Fibroblast of skin of right quadriceps (primary cell): ENCODE measurements around the gene PXMP2.
"Not testable (repeated sequence)": the region's sequence is repeated elsewhere in the genome, so short reads cannot be mapped to it uniquely, and the experiment has no call there.

ENCODE experiments used
- DNase-seq: peaks from one replicate; pipeline ENCODE4 v3.0.0-alpha.2; 2013

Gene PXMP2

DNA sequence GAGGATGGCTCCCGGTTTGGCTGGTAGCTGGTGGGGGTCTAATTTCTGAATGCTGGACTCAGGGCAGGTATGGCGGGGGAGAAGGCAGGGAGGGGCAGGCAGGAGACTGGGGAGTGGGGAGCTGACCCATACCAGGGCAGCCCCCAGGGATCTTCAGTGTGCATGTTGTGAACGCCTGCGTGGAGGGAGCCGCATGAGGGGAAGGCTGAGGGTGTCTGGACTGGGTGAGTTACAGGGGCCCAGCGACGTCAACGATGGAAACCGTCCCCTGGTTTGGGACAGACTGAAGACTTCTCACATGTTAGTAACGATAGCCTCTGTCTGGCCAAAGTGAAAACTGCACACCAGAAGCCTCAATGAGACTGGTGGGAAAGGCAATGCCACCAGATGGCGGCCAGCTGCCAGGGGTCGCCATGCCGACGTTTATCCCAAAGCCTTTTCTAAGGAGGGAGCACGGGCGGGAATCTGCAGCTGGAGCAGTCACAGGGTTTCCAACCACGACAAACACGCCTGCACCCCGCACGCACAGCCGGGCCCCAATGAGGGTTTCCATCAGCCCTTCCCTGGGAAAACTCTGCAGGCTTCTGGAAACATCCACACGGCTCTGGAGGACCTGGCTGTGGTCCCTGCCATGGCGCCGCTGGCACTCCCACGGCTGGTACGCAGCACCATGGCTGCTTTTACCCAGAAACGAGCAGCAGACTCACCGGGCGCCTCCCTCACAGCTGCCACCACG lies 37.3 kb downstream of the PXMP2 start:
- peak; percentile 32 for DNase-seq

DNA sequence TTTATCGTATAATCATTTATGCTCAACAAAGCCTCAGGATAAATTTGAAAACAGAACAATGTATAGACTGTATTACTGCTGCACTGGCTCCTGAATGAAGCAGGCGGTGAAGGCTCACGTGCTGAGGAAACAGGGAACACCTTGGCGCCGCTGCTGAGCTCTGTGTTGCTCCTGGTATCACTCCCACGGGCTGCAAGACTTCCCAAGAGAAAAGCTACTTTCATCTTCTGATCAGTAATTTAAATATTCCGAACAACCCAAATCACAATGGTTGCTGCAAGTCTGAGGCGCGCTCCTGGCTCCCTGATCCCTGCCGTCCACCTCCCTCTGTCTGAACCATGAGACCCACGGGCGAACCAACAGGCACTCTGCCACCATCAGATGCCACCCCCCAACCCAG lies 39.0 kb downstream of the PXMP2 start:
- DNase-seq: no peak

DNA sequence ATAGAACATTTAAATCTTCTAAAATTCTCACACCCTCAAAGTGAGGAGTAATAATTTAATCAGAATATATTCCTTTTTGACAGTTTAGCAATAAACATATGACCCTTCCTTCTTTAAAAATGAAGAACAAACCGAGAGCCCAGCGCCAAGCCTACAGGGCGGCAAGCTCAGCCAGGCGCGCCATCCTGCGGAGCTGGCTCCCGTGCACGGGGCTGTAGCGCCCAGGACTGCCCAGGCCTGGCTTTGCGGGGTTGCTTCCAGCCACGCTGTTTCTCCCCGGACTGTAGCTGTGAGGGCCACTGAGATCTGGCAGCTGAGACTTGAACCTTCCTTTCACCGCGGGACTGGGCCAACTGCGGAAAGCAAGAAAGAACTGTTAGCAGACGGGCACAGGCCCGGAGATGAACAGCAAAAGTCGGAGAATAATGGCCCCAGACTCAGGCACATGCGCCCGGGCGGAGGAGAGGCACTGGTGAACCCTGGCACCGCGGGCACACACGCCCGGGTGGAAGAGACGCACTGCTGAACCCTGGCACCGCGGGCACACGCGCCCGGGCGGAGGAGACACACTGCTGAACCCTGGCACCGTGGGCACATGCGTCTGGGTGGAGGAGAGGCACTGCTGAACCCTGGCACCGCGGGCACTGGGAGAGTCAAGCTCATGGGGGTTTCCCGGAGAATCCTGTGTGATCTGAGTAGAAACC lies 39.9 kb downstream of the PXMP2 start:
- DNase-seq: no peak

DNA sequence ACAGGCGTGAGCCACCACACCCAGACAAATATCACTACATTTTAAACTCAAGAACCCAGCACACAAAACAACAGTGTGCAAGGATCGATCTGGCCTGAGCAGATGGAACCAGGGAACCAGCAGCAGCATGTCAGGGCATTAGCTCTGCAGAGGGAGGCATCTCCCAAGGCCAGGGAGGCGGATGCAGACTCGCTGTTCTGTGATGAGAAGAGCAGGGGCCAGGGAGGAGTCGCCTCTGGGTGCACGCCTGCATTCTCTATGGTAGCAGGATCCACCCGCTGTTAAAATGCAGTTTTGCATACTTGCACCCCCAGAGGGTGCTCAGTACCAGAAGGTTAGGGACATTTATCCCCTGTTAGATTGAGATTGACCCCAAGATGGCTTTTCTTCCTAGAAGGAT lies 41.1 kb downstream of the PXMP2 start:
- no peak for DNase-seq

DNA sequence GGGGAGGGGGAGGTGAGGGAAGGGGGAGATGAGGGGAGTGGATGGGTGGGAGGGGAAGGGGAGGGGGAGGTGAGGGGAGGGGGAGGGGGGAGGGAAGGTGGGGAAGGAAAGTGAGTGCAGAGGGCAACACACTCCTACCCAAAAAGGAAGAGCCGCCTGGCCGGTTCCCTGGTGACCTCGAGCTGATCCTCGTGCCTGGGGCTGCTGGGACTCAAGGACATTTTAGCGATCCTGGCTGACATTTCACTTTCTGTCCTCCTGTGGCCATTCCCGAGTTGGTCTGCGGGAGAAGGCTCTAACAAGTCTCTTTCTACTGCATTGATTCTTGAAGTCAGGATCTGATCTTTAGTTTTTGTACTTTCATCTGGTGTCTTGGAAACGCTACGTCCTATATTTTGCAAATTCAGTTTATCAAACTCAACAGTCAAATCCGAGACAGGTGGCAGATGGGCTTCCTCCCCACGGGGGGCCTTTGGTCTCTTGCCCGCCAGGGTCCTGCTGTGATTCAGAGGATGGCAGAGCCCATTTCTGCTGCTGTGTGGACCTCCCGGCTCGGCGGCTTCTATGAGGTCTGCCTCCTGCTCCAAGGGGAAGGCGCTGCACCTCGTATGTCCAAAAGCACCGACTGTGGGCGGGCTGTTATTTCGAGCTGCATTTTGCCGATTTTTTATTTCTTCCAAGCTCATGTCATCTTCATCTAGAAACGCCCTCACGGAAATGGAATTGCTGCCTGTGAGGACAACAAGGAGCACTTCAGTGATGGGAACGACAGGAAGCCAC lies 42.3 kb downstream of the PXMP2 start:
- DNase-seq: no peak

DNA sequence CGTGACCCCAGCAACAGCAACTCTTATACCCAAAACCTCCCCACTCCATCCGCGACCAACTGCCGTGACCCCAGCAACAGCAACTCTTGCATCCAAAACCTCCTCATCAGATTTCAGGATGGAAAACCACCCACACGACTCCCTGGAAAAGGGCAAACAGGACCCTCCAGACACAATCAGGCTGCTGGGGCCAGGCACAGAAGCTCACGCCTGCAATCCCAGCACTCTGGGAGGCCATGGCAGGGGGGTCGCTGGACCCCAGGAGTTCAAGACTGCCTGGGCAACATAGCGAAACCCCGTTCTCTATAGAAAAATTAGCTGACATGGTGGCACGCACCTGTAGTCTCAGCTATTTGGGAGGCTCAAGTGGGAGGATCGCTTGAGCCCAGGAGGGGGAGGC lies 43.0 kb downstream of the PXMP2 start:
- no peak for DNase-seq

DNA sequence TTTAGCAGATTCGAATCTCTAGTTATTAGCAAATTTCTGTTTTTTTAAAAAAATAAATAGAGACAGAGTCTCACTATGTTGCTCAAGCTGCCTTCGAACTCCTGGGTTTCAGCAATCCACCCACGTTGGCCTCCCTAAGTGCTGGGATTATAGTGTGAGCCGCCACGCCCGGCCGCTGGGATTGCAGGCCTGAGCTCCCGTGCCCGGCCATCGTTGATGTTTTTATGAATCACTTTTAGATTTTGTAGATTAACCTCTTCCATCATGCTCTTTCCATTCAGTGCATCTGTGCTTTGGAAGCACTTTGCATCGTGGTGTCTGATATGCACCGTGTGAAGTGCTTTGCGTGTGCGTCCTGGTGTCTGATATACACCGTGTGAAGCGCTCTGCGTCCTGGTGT lies 44.2 kb downstream of the PXMP2 start:
- no peak for DNase-seq

DNA sequence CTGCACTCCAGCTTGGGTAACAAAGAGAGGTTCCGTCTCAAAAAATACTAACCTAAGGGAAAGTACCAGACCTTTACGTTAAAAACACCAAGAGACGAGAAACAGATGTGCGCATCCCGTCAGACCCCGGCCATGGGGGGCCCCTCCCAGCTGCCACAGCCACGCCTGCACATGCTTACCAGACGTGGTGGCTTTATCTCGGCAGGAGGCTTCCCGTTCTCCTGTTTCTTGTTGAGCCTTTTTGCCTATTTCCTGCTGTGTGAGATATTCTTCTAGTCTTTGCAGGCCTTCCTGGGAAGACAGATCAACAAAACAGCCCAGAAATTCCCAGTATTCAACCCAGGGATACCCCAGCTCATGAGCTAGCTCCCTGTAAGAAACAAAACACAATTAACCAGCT lies 46.8 kb downstream of the PXMP2 start:
- peak; percentile 79 for DNase-seq

DNA sequence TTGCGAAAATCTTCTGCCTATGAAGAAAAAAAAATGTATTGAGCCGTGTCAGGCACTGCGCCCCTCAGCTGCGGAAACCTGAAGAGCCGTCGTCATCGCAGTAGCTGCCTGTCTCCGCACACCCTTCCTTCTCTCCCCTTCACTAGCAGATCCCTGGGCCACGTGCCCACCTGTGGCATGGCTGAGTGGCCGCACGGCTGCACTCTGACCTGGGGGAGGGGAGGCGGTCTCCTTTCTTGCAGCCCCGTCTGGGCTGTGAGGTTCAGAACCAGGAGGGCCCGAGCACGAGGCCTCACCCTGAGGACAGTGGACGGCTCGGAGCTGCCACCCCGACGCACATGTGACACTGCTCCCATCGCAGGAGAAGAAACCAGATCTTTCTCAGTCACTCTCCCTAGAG lies 48.1 kb downstream of the PXMP2 start:
- no peak for DNase-seq

DNA sequence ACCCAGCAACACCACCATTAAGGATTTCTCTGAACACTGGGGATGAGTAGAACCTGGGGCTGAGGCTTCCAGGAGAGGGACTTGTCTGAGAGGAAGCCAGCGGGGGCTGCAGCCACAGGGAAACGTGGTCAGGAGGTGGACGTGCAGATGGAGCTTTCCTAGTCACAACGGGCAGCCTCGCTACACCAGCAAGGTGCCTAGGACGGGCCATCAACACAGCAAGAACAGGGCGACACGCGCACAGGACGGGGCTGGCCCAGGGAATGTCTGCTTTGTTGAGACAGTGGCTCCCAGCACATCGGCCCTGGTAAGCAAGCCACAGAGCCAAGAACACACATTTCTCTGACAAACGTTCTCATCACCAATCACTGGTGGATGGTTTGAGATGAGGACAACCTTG lies 49.0 kb downstream of the PXMP2 start:
- no peak for DNase-seq

DNA sequence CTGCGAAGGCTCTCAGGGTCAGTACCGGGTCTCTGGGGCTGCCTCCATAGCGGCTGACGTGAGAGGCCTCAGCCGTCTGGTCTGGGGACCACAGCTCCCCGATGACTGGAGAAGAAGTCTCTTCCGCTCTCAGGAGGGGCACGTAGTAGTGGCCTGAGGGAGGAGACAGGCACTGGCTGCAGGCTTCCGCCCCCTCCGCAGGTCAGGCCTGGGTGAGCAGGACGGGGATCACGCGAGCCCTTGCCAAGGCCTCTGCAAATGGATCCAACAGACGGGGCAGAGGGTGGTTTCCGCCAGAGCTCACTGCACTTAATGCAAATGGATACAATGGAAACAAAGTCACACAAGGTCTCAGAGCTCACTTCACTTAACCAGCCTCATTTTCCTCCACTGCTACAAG lies 49.5 kb downstream of the PXMP2 start:
- no peak for DNase-seq

DNA sequence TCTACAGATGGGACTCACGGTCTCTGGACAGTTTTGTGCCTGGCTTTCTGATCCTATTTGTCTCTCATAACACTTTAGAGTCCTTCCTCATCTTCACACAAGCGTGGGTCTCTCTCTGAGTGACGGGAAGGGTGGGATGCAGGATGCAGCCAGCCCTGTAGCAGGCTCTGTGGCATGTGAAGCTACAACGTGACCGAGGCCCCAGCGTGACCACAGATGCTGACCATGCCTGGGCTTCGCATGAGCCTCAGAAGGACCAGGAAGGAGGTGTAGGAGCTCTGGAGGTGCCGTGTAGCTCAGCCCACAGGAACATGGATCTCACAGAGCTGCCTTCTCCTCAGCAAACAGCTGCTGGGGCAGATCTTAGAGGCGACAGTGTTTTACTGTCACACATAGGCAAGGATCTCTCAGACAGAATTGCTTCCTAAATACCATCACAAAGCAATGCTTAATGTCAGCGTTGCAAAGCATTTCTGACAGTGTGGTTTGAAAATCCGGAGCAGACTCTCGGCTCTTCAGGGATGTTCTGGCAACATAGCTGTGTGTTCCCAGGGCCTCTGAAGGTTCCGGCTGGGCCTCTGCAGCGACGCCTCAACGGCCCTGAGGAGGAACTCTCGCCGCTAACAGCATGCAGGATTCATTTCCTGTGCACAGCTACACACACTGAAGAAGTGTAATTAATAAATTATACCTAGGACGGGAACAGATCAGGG lies 52.4 kb downstream of the PXMP2 start:
- no peak for DNase-seq

DNA sequence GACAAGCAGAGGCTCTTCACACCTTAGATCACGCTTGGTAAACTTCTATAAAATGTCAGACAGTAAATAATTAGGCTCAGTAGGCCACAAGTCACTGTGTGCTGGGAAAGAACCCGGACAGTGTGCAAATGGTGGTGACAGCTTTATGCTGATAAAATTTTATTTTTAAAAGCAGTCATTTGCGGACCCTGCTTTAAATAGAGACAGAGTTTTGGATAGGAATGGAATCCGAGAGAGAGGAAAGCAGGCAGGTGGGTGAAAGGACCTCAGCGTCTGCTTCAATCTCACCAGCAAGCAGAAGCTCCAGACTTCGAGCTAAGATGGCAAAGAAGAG lies 52.9 kb downstream of the PXMP2 start:
- DNase-seq: no peak

DNA sequence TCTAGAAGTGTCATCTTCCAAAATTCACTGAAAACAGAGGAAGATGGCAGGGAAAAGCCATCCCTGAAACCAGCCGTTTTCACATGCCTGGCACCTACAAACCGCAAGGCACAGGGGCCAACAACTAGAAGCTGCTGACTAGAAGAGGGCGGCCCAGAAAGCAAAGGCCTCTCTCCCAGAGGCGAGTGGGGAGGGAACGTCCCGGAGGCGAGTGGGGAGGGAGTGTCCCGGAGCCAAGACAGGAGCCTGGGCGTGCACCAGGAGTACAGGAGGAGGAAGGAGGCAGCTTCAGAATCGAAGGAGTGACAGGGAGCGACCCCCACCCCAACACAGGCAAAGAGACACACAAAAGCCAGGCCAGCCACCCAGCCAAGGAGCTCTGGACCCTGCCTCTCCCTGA lies 53.3 kb downstream of the PXMP2 start:
- DNase-seq: no peak

DNA sequence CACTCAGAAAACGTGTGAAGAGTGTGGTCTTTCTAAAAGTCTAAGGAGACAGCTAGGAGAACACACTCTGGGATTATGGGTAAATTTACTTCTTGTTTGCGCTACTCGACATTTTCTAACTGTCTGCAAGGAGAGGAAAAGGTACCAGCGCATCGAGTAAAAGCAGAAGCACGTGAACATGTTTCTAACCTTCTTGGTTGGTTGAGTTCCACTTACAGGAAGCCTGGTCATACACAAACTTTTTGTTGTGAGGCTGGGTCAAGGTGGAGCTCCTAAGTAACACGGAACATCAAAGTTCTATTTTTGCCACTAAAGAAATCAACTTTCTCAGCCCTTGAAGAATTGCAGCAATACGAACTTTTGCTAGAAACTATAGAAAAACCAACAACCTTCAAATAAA lies 54.2 kb downstream of the PXMP2 start:
- DNase-seq: no peak

DNA sequence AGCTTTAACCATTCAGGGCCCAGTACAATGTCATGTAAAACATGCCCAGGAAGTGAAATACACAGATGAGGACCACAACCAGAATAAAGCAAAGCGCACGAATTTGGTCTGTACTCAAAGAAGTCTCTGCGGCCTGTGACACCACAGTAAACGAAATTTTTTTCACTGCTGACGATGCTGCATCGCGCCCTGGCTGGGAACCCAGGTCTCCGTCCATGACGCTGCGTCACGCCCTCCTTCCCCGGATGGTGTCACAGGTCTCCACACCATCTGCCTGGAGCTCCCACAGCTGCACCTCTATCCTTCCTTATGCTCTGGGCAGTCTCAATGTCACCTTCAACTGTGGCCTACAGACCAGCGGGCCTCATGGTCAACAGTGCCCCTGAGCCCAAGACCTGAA lies 56.4 kb downstream of the PXMP2 start:
- DNase-seq: no peak

DNA sequence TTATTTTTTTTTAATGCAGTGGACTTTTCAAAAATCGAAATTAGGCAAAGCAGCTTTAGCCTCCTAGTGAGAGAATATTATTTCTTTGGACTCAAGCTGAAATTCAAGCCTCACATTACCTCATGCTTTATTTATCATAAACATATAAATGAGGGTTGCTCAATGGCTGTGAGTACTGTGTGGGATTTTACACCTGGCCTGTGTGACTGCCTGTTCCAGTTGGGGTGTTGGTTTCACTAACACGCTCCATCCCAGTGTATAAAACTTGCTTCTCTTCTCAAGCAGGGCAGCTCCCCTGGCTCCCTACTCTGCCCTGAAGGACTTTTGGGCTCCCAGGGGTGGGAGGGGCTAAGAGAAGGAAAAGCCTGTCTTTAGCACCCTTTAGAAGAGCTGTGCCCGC lies 59.2 kb downstream of the PXMP2 start:
- DNase-seq: no peak

DNA sequence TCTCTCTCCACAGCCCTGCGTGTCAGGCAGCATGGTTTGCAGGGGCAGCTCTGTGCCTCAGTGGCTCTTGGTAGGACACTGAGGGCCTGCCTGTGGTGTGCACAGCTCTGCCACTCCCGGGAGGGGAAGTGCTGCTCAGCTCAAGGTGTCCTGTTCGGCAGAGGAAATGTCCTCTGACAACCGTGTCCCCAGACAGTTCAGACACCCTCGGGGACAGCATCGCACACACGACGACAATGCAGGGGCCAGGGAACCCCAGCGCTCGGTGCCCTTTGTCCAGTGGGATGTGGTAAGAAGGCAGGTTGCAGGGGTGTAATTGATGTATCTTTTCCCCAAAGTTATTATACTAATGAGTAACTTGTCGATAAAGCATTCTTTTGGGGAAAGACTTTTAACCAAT lies 60.0 kb downstream of the PXMP2 start:
- DNase-seq: no peak

DNA sequence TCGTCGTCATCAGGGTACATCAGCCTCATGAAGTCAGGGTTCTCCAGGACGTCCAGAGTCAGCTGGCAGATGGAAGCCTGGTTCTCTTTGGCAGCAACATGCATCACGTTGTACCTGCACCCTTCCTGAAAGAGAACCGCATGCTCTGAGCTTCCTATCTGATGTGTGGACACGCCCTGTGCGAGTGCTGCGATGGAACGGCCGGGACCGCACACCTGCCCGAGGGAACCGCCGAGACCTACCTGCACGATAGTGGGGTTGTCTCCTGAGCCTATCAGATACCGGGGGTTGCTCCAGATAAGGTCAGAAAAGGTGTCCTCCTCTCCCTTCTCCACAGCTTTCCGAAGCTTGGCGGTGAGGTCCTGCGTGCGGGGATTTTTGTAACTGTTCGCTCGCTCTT lies 60.5 kb downstream of the PXMP2 start:
- no peak for DNase-seq

DNA sequence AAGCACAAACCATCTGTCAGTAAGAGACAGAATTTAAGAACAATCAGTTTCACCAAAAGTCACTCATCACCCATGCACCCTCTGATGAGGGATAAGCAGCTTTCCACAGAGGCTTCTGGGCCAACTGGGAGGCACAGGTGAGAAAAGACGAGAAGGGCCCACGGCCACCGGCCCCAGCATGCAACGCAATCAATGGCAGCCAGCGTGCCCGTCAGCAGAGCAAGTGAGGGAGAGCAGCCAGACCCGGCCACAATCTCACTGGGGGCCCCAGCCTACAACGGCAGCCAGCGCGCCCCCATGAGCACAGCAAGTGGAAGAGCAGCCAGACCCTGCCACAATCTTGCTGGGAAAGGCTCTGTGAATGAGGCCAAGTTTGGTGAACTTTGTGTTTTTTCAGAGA lies 60.9 kb downstream of the PXMP2 start:
- DNase-seq: no peak

DNA sequence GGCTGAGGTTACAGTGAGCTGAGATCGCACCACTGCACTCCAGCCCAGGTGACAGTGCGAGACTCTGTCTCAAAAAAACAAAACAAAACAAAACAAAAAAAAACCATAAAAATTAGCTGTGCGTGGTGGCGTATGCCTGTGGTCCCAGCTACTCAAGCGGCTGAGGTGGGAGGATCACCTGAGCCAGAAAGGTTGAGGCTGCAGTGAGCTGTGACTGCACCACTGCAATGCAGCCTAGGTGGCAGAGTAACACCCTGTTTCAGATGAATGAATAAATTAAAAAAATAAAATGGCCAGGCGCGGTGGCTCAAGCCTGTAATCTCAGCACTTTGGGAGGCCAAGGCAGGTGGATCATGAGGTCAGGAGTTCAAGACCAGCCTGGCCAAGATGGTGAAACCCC lies 66.3 kb downstream of the PXMP2 start:
- DNase-seq: not testable (repeated sequence)

DNA sequence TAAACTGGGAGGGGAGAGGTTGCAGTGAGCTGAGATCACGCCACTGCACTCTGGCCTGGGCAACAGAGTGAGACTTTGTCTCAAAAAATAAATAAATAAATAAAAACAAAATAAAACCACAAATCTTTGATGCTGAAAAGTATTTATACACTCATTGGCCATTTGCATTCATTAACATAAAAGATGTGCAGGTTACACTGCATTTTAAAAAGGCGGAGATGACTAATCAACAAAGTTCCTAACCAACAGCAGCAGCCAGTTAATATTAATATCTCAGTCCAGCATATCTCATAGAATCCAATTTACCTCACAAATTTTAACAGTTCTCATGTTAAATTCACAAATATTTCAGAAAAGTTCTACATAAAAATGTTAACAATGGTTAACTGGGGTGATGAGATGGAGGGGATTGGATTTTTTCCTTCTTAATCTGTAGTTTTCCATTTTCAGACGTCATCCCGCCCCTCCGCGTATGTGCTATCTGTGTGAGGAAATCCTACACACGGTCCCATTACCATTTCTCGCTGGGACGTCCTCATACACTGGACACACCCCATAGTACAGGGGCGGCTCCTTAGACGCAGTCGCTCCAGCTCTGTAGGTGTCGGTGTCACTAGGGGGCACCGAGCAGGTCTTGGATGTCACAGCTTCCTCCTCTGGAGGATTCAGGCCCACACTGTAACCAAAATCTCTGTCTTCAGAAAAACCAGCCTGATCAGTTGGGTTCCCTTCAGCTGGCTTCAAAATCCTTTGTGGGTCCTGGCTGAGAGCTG lies 67.0 kb downstream of the PXMP2 start:
- no peak for DNase-seq
